Smooth muscle cell (in vitro differentiated cells): ENCODE measurements around the gene TOR1A. TPM values are rescaled to one million over a fixed set of nuclear protein-coding genes. Genes with fewer than 3 reads are reported as not detected.
"Not testable (repeated sequence)": the region's sequence is repeated elsewhere in the genome, so short reads cannot be mapped to it uniquely, and the experiment has no call there.

Experiments used
- DNase-seq: peaks from one replicate; lab custom pipeline; 2025; ENCODE audit not compliant: unreplicated experiment; lab: John Stamatoyannopoulos, UW
- H2AFZ ChIP-seq: fragments of 200-600 bp; sonication (generic); 2 replicates; pipeline ENCODE4 v1.6.0; 2016; ENCODE audit warnings: antibody characterized with exemption, low read depth, mild to moderate bottlenecking
- H3F3A ChIP-seq: fragments of 200-600 bp; sonication (generic); 2 replicates; pipeline ENCODE4 v1.6.0; 2017; ENCODE audit warnings: antibody characterized with exemption, low read depth
- H3K27ac ChIP-seq: fragments of 200-600 bp; sonication (generic); 2 replicates; pipeline ENCODE4 v1.5.1; 2016; ENCODE audit warnings: low read depth, mild to moderate bottlenecking
- H3K27me3 ChIP-seq: fragments of 200-600 bp; sonication (generic); 2 replicates; pipeline ENCODE4 v1.6.1; 2016; ENCODE audit warnings: low read depth, mild to moderate bottlenecking
- H3K36me3 ChIP-seq: fragments of 200-600 bp; sonication (generic); 2 replicates; pipeline ENCODE4 v1.5.1; 2016; ENCODE audit warnings: low read depth
- H3K4me1 ChIP-seq: fragments of 200-600 bp; sonication (generic); 2 replicates; pipeline ENCODE4 v1.5.1; 2016; ENCODE audit warnings: low read depth
- H3K4me2 ChIP-seq: fragments of 200-600 bp; sonication (generic); 2 replicates; pipeline ENCODE4 v1.6.0; 2016; ENCODE audit warnings: mild to moderate bottlenecking
- H3K4me3 ChIP-seq: fragments of 200-600 bp; sonication (generic); 2 replicates; pipeline ENCODE4 v1.5.1; 2016; ENCODE audit warnings: mild to moderate bottlenecking
- H3K79me2 ChIP-seq: fragments of 200-600 bp; sonication (generic); 2 replicates; pipeline ENCODE4 v1.6.0; 2016; ENCODE audit warnings: low read depth, mild to moderate bottlenecking
- H3K9ac ChIP-seq: fragments of 200-600 bp; sonication (generic); 2 replicates; pipeline ENCODE4 v1.6.0; 2016; ENCODE audit warnings: low read depth
- H3K9me3 ChIP-seq: fragments of 200-600 bp; sonication (generic); replicated peaks from 2 replicates; pipeline ENCODE4 v1.5.1; 2016; ENCODE audit warnings: low read depth
- H4K20me1 ChIP-seq: fragments of 200-600 bp; sonication (generic); 2 replicates; pipeline ENCODE4 v1.6.0; 2016; ENCODE audit warnings: low read depth
- WGBS: methylation state at CpG from one replicate; pipeline ENCODE4 v1.1.7; 2016; ENCODE audit warnings: low lambda C conversion rate; 5-methylcytosine and 5-hydroxymethylcytosine counted together
- polyA plus RNA-seq: library from polyadenylated mRNA; unstranded; fragments of >200 nt; fragmentation: Nextera tagmentation; extraction: Ambion mirVana; gene quantifications from 2 replicates; pipeline ENCODE4 v1.2.1, GENCODE V29; 2016
- total RNA-seq: library from RNA; depleted of rRNA; stranded (reverse); fragments of >200 nt; gene quantifications from 2 replicates; pipeline ENCODE4 v1.2.3, GENCODE V29; 2014
- TF ChIP-seq, protein P1 (sequence below): fragments of 200-600 bp; sonication (generic); IDR thresholded peaks from 2 replicates; pipeline ENCODE4 v1.5.1; 2017; ENCODE audit warnings: borderline replicate concordance, mild to moderate bottlenecking, antibody characterized with exemption; ENCODE audit not compliant: insufficient read depth, poor library complexity, severe bottlenecking

The TOR1A gene
- total and polyA plus RNA-seq, 2 experiments from 2014 or later, result 38.5 to 46.1 TPM

DNA sequence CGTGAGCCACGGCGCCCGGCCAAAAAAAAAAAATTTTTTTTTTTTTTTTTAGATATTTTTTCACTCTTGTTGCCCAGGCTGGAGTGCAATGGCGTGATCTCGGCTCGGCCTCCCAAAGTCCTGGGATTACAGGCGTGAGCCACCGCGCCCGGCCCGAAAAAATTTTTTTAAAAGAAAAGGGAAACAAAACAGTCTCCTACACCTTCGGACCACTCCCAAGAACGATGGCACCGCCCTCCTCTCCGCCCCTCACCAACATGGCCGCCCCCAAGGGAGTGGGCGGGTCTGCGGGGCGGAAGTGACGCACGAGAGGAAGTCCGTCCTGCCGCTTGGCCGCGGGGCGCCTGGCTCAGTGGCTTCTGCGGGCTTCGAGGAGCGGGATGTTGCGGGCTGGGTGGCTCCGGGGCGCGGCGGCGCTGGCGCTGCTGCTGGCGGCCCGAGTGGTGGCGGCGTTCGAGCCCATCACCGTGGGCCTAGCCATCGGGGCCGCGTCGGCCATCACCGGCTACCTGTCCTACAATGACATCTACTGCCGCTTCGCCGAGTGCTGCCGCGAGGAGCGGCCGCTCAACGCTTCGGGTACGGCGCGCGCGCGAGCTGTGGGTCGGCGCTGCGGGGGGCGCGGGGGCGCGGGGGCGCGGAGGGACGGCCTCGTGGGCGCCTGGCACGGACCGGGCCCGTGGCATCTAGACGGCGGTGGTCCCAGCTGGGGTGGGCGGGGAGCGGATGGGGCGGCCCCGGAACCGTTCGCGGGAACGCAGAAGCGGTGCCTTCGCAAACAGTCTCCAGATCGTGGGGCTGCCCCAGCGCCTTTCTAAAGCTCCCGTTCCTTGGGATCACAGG is 20.9 kb downstream of the TOR1A start, which contains the start of gene TOR1B:
TSS of gene TOR1B (plus strand) at position 352 of the 843 bp plus-strand sequence. CDS start at position 381, 29 bp downstream.
- peak within 1 kb of the TSS; percentile 88 for H2AFZ ChIP-seq
- peak; percentile 60 for DNase-seq
- H3F3A ChIP-seq, result no peaks in the 10 kb centered on the region
- no peaks in the 10 kb centered on the region for H3K27me3 ChIP-seq
- peaks cover 7% of the 10 kb centered on the region for H3K4me1 ChIP-seq
- TF ChIP-seq, protein P1, sequence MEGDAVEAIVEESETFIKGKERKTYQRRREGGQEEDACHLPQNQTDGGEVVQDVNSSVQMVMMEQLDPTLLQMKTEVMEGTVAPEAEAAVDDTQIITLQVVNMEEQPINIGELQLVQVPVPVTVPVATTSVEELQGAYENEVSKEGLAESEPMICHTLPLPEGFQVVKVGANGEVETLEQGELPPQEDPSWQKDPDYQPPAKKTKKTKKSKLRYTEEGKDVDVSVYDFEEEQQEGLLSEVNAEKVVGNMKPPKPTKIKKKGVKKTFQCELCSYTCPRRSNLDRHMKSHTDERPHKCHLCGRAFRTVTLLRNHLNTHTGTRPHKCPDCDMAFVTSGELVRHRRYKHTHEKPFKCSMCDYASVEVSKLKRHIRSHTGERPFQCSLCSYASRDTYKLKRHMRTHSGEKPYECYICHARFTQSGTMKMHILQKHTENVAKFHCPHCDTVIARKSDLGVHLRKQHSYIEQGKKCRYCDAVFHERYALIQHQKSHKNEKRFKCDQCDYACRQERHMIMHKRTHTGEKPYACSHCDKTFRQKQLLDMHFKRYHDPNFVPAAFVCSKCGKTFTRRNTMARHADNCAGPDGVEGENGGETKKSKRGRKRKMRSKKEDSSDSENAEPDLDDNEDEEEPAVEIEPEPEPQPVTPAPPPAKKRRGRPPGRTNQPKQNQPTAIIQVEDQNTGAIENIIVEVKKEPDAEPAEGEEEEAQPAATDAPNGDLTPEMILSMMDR, result no peak
- 4% methylated on average over 62 of the region's 93 CpGs for WGBS
- peak within 1 kb of the TSS; percentile 48 for H3K27ac ChIP-seq
- peak within 1 kb of the TSS; percentile 70 for H3K9ac ChIP-seq
- peaks cover 16% of the 10 kb centered on the region for H3K79me2 ChIP-seq
- peak within 1 kb of the TSS; percentile 97 for H3K4me2 ChIP-seq
- peak within 1 kb of the TSS; percentile 89 for H3K4me3 ChIP-seq
- no peaks in the 10 kb centered on the region for H3K9me3 ChIP-seq
- H3K36me3 ChIP-seq, result no peaks in the 10 kb centered on the region
- peaks cover 7% of the 10 kb centered on the region for H4K20me1 ChIP-seq

GRCh38 chr9:129801504-129801903 is 22.4 kb downstream of the TOR1A start:
- no peaks in the 10 kb centered on the region for H3K36me3 ChIP-seq
- H3F3A ChIP-seq, result no peaks in the 10 kb centered on the region
- no peak overlapping the region for H2AFZ ChIP-seq
- WGBS, result 91% methylated on average over 17 of the region's 17 CpGs
- H3K4me2 ChIP-seq, result no peak overlapping the region
- peaks cover 7% of the 10 kb centered on the region for H4K20me1 ChIP-seq
- H3K4me3 ChIP-seq, result no peak overlapping the region
- H3K4me1 ChIP-seq, result peaks cover 7% of the 10 kb centered on the region
- H3K27ac ChIP-seq, result no peak overlapping the region
- no peaks in the 10 kb centered on the region for H3K9me3 ChIP-seq
- DNase-seq, result no peak
- TF ChIP-seq, protein P1, result no peak
- no peaks in the 10 kb centered on the region for H3K27me3 ChIP-seq
- H3K79me2 ChIP-seq, result peaks cover 16% of the 10 kb centered on the region
- no peak overlapping the region for H3K9ac ChIP-seq

DNA sequence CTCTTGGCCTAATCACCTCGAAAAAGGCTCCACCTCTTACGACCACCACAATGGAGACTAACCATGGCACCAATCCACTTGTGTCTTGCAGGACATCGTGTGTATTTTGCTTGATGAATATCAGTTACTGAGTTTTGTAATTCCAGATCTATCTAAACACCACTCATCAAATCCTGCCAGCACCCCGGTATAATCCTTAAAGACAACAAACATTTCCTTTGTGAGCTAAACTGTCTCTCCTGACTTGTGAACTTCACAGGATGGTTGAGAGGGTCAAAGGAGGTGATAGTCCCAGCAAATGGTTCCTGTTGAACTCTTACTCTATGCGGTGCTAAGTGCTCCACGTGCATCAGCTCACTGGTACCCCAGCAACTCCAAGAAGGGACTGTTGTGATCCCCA is 25.0 kb downstream of the TOR1A start:
- Histone ChIP-seq H3K9me3 (no peaks in the 10 kb centered on the region), H3K79me2 (peaks cover 2% of the 10 kb centered on the region), H3K4me1 (peaks cover 4% of the 10 kb centered on the region), H3F3A (no peaks in the 10 kb centered on the region), H3K27me3 (peaks cover 21% of the 10 kb centered on the region), H3K9ac (no peak overlapping the region), H3K36me3 (no peaks in the 10 kb centered on the region), H3K4me3 (no peak overlapping the region), H4K20me1 (no peaks in the 10 kb centered on the region), H2AFZ (no peak overlapping the region), H3K27ac (no peak overlapping the region), H3K4me2 (no peak overlapping the region)
- WGBS, result 79% methylated on average over 6 of the region's 6 CpGs
- DNase-seq, result no peak
- TF ChIP-seq, protein P1, result no peak

DNA sequence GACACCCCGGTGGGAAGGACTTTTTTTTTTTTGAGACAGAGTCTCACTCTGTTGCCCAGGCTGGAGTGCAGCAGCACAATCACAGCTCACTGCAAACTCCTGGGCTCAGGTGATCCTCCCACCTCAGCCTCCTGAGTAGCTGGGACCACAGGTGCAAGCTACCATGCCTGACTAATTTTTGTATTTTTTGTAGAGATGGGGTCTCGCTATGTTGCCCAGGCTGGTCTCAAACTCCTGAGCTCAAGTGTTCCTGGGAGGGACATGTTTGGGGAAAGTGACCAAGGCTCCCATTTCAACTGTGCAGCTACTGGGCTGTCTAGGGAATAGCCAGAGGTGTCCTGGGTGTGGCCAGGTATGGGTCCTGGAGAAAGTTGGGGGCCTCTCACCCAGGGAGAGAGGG is 27.9 kb downstream of the TOR1A start:
- H3K27ac ChIP-seq, H4K20me1 ChIP-seq, H3K9ac ChIP-seq, H3F3A ChIP-seq, H3K9me3 ChIP-seq, H3K4me3 ChIP-seq, H3K79me2 ChIP-seq, H2AFZ ChIP-seq, DNase-seq, H3K36me3 ChIP-seq, H3K4me2 ChIP-seq, H3K4me1 ChIP-seq: not testable (repeated sequence)
- H3K27me3 ChIP-seq, result peaks cover 21% of the 10 kb centered on the region
- WGBS, result 84% methylated on average over 2 of the region's 2 CpGs
